Fibroblast of lung (primary cell): ENCODE measurements around the gene UCK2. TPM values are rescaled to one million over a fixed set of nuclear protein-coding genes. Genes with fewer than 3 reads are reported as not detected.

Experiments
- DNase-seq, 2 donors: peaks; one replicate each; pipeline versions ENCODE4 v3.0.0 to v3.0.0-alpha.2; 2010; ENCODE audit warnings: low read depth in 2 of 2
- H2AFZ ChIP-seq: 2 replicates; pipeline ENCODE4 v1.5.1; 2012; ENCODE audit warnings: low read length, control low read depth, inconsistent platforms
- H3K27ac ChIP-seq: 2 replicates; pipeline ENCODE4 v1.5.1; 2011; ENCODE audit warnings: low read length, control low read depth; ENCODE audit not compliant: insufficient read depth
- H3K27me3 ChIP-seq: 2 replicates; pipeline ENCODE4 v1.5.1; 2011; ENCODE audit warnings: mild to moderate bottlenecking, low read length; ENCODE audit not compliant: control insufficient read depth, insufficient read depth
- H3K36me3 ChIP-seq: 2 replicates; pipeline ENCODE4 v1.5.1; 2011; ENCODE audit warnings: low read length; ENCODE audit not compliant: control insufficient read depth, insufficient read depth
- H3K4me1 ChIP-seq: 2 replicates; pipeline ENCODE4 v1.5.1; 2011; ENCODE audit warnings: low read length; ENCODE audit not compliant: control insufficient read depth, insufficient read depth; ENCODE audit errors: extremely low read depth
- H3K4me2 ChIP-seq: 2 replicates; pipeline ENCODE4 v1.5.1; 2011; ENCODE audit warnings: low read length, control low read depth; ENCODE audit not compliant: insufficient read depth; ENCODE audit errors: extremely low read depth
- H3K4me3 ChIP-seq, 4 experiments: fragments of 200-600 bp in 1 of 4; sonication (generic) in 1 of 4; replicated peaks in 1 of 4; 2 replicates each; pipeline ENCODE4 v1.5.1; 2011 to 2016; ENCODE audit warnings: low read length in 4 of 4, low read depth in 3 of 4, mild to moderate bottlenecking in 3 of 4, control low read depth in 2 of 4, inconsistent platforms in 1 of 4, mixed read lengths in 1 of 4; ENCODE audit not compliant: insufficient read depth in 1 of 4; ENCODE audit errors: control extremely low read depth in 1 of 4
- H3K79me2 ChIP-seq: 2 replicates; pipeline ENCODE4 v1.5.1; 2012; ENCODE audit warnings: mild to moderate bottlenecking, low read length, inconsistent platforms; ENCODE audit not compliant: control insufficient read depth, insufficient read depth
- H3K9ac ChIP-seq: 2 replicates; pipeline ENCODE4 v1.5.1; 2011; ENCODE audit warnings: mild to moderate bottlenecking, low read length, control low read depth; ENCODE audit not compliant: insufficient read depth
- H3K9me3 ChIP-seq: 2 replicates; pipeline ENCODE4 v1.5.1; 2012; ENCODE audit warnings: low read depth, low read length; ENCODE audit not compliant: control insufficient read depth, insufficient read depth
- H4K20me1 ChIP-seq: 2 replicates; pipeline ENCODE4 v1.5.1; 2011; ENCODE audit warnings: low read length; ENCODE audit not compliant: control insufficient read depth, insufficient read depth; ENCODE audit errors: extremely low read depth
- CTCF ChIP-seq, 2 donors: IDR thresholded peaks in 1 of 2; conservative IDR thresholded peaks in 1 of 2; 1 replicate in 1 of 2; 2 replicates in 1 of 2; pipeline ENCODE4 v1.5.1; 2011 to 2012; ENCODE audit warnings: low read length in 2 of 2, control low read depth in 1 of 2, inconsistent platforms in 1 of 2, low read depth in 1 of 2, mild to moderate bottlenecking in 1 of 2
- EZH2 ChIP-seq: IDR thresholded peaks from 2 replicates; pipeline ENCODE4 v1.5.1; 2012; ENCODE audit warnings: low read length, control low read depth, mild to moderate bottlenecking; ENCODE audit errors: missing control alignments
- polyA plus RNA-seq, 2 donors: library from polyadenylated mRNA; depleted of rRNA in 1 of 2; stranded (reverse) in 1 of 2; unstranded in 1 of 2; fragments of >200 nt; gene quantifications; 2 replicates each; pipeline ENCODE4 v1.2.1, GENCODE V29; 2011 to 2012; ENCODE audit warnings: missing spikeins in 1 of 2
- total RNA-seq: library from RNA; depleted of rRNA; stranded (reverse); fragments of >200 nt; gene quantifications from 2 replicates; pipeline ENCODE4 v1.2.1, GENCODE V29; 2014

UCK2 gene
- total and polyA plus RNA-seq, 2 donors (not counting 1 experiment from before 2014, with no cell fraction given): 95.1 to 99.0 TPM

DNA sequence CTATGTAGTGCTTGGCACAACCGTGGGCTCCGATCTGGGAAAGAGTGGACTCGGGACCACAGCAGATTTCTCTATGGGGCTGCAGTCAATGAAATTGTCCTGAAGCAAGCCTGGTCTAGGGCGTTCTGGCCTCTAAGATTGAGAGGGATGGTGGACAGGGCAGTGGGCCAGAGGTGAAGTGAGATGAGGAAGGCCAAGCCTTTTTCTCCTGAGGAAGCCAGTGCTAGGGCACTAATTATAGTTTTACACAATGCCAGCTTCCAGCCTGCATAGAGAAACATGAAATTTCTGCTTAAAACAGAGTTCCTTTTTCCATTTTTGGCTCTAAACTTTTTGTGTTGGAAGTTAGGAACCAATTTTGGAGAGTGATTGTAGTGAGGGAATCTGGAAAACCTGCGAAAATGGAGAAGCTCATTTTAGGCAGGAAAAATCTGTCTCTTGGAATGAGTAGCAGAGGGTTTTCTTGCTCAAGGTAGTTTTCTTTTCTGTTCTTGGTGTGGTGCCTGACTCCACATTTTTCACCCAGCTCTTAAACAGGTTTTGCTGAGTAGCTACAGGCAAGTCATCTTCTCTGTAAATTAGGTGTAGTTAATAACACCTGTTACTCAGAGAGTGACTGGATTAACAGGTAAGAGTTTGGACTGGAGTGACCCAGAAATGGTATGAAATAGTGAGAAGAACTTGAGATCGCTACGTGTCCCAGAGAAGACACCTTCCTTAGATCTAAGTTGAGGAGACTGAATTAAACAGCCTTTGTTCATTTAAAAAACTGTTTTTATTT is 22.1 kb downstream of the UCK2 start:
- Histone ChIP-seq H2AFZ (no peak overlapping the region), H3K9me3 (no peaks in the 10 kb centered on the region), H3K27ac (no peak overlapping the region), H3K4me2 (no peak overlapping the region), H4K20me1 (no peaks in the 10 kb centered on the region), H3K36me3 (no peaks in the 10 kb centered on the region), H3K79me2 (peaks cover 83% of the 10 kb centered on the region), H3K9ac (no peak overlapping the region), H3K4me1 (peaks cover 13% of the 10 kb centered on the region), H3K4me3 (no peak overlapping the region), H3K27me3 (no peaks in the 10 kb centered on the region)
- no peak for TF ChIP-seq CTCF (conservative IDR thresholded peaks at IDR 0.05 in 1 of 2, IDR thresholded peaks at IDR 0.05 in 1 of 2; ENCODE audit: low read depth in 1 of 2, low read length in 2 of 2)
- DNase-seq: no peak

GRCh38 chr1:165851034-165851658 is 23.7 kb downstream of the UCK2 start:
- Histone ChIP-seq H3K4me2 (no peak overlapping the region), H3K27ac (no peak overlapping the region)

DNA sequence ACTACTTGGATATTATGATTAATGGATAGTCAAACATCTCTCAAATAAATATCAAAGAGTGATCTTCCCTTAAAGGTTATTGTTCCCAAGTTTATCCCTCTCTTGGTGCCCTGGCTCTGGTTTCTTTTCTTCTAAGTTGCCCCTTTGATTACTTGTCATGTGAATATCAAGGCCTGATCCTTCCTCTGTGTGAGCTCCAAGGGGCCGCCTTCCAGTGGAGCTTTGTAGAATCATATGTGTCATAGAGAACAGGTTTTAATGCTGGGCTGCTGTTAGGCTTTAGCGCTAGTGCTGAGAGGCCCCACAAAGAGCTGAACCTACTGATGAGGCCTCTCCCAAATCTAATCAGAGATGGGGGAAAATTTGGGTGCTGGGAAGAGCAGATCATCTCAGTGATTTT is 25.5 kb downstream of the UCK2 start:
- H3K79me2 ChIP-seq: peaks cover 80% of the 10 kb centered on the region
- no peaks in the 10 kb centered on the region for H3K36me3 ChIP-seq
- no peak overlapping the region for H3K4me2 ChIP-seq
- H4K20me1 ChIP-seq: peaks cover 2% of the 10 kb centered on the region
- H3K27me3 ChIP-seq: no peaks in the 10 kb centered on the region
- H3K9ac ChIP-seq: no peak overlapping the region
- no peak for DNase-seq
- no peak overlapping the region for H3K4me3 ChIP-seq
- H3K9me3 ChIP-seq: no peaks in the 10 kb centered on the region
- H3K27ac ChIP-seq: peak overlapping the region; percentile 84
- no peak overlapping the region for H2AFZ ChIP-seq
- H3K4me1 ChIP-seq: peaks cover 21% of the 10 kb centered on the region
- no peak for TF ChIP-seq EZH2

More at GRCh38 chr1:165851034-165851658, 23.7 kb downstream of the UCK2 start:
- peak; percentile 26 to 56 for DNase-seq
- Histone ChIP-seq H3K9ac (no peak overlapping the region), H3K4me3 (no peak overlapping the region), H3K36me3 (no peaks in the 10 kb centered on the region), H3K9me3 (no peaks in the 10 kb centered on the region), H3K79me2 (peaks cover 82% of the 10 kb centered on the region), H3K27me3 (no peaks in the 10 kb centered on the region), H4K20me1 (no peaks in the 10 kb centered on the region), H3K4me1 (peaks cover 13% of the 10 kb centered on the region), H2AFZ (no peak overlapping the region)
- TF ChIP-seq CTCF (conservative IDR thresholded peaks at IDR 0.05 in 1 of 2, IDR thresholded peaks at IDR 0.05 in 1 of 2; ENCODE audit: low read depth in 1 of 2, low read length in 2 of 2): no peak
- no peak for TF ChIP-seq EZH2
